ENCODE results near the gene SYNE4. TPM values are rescaled to one million over a fixed set of nuclear protein-coding genes. Genes with fewer than 3 reads are reported as not detected.
A peak's percentile ranks its signal among the peaks of the same experiment; 100 is the strongest.

The SYNE4 gene
- total RNA-seq, 2 donors from 2014 or later = 0.92 to 2.4 TPM

- Histone ChIP-seq H3K27me3 (replicated peaks; ENCODE audit: insufficient read depth) (no peaks in the 10 kb centered on the region), H3K36me3 (peaks cover 30% of the 10 kb centered on the region), H3K4me3 (no peak overlapping the region), H3K27ac (no peak overlapping the region), H3K9me3 (no peaks in the 10 kb centered on the region), H3K4me1 (ENCODE audit: control insufficient read depth in 1 of 2, low read depth in 2 of 2) (no peaks in the 10 kb centered on the region)
- ATAC-seq (ENCODE audit: insufficient number of reproducible peaks, low FRiP score, low read depth) = no peak
- no peak for TF ChIP-seq CTCF (IDR thresholded peaks at IDR 0.05)
- no peak for DNase-seq (ENCODE audit: low spot score)
Observed at GRCh38 chr19:36025541-36025940, 16.9 kb upstream of the SYNE4 start.

GRCh38 chr19:36023432-36023831, 14.8 kb upstream of the SYNE4 start:
- TF ChIP-seq CTCF (IDR thresholded peaks at IDR 0.05) = no peak
- Histone ChIP-seq H3K27me3 (replicated peaks; ENCODE audit: insufficient read depth) (no peaks in the 10 kb centered on the region), H3K36me3 (peaks cover 30% of the 10 kb centered on the region), H3K27ac (no peak overlapping the region), H3K4me3 (no peak overlapping the region), H3K9me3 (no peaks in the 10 kb centered on the region), H3K4me1 (ENCODE audit: control insufficient read depth in 1 of 2, low read depth in 2 of 2) (no peaks in the 10 kb centered on the region)
- ATAC-seq (ENCODE audit: insufficient number of reproducible peaks, low FRiP score, low read depth) = no peak
- no peak for DNase-seq (ENCODE audit: low spot score)

- Histone ChIP-seq H3K36me3 (peaks cover 15% of the 10 kb centered on the region), H3K27me3 (replicated peaks; ENCODE audit: insufficient read depth) (no peaks in the 10 kb centered on the region), H3K27ac (no peak overlapping the region), H3K4me1 (ENCODE audit: control insufficient read depth in 1 of 2, low read depth in 2 of 2) (peaks cover 4 to 6% of the 10 kb centered on the region in 2 donors), H3K4me3 (no peak overlapping the region), H3K9me3 (no peaks in the 10 kb centered on the region)
- no peak for ATAC-seq (ENCODE audit: insufficient number of reproducible peaks, low FRiP score, low read depth)
- TF ChIP-seq CTCF (IDR thresholded peaks at IDR 0.05) = no peak
- DNase-seq (ENCODE audit: low spot score) = no peak
Observed at GRCh38 chr19:36019061-36019670, 10.6 kb upstream of the SYNE4 start.

- no peak for TF ChIP-seq CTCF (IDR thresholded peaks at IDR 0.05)
- peak within 1 kb of the TSS; percentile 80 to 81 for H3K27ac ChIP-seq
- peak within 1 kb of the TSS; percentile 79 for H3K4me3 ChIP-seq
- DNase-seq (ENCODE audit: low spot score) = peak; percentile 100
- H3K36me3 ChIP-seq = peaks cover 10% of the 10 kb centered on the region
- no peaks in the 10 kb centered on the region for H3K9me3 ChIP-seq
- H3K4me1 ChIP-seq (ENCODE audit: control insufficient read depth in 1 of 2, low read depth in 2 of 2) = peaks cover 4 to 18% of the 10 kb centered on the region in 2 donors
- H3K27me3 ChIP-seq (replicated peaks; ENCODE audit: insufficient read depth) = no peaks in the 10 kb centered on the region
- ATAC-seq (ENCODE audit: insufficient number of reproducible peaks, low FRiP score, low read depth) = peak; percentile 94
Observed at GRCh38 chr19:36014012-36014924, 5.7 kb upstream of the SYNE4 start, which contains the start of gene ALKBH6. TSS of gene ALKBH6 (minus strand) at chr19:36014213. CDS start at chr19:36013397, 816 bp downstream.

GRCh38 chr19:36013280-36014011, 4.8 kb upstream of the SYNE4 start:
- Histone ChIP-seq H3K36me3 (peaks cover 10% of the 10 kb centered on the region), H3K4me3 (peak overlapping the region; percentile 79), H3K27ac (peak overlapping the region; percentile 80 to 81), H3K27me3 (replicated peaks; ENCODE audit: insufficient read depth) (no peaks in the 10 kb centered on the region), H3K4me1 (ENCODE audit: control insufficient read depth in 1 of 2, low read depth in 2 of 2) (peaks cover 8 to 26% of the 10 kb centered on the region in 2 donors), H3K9me3 (no peaks in the 10 kb centered on the region)
- DNase-seq (ENCODE audit: low spot score) (no peak), ATAC-seq (ENCODE audit: insufficient number of reproducible peaks, low FRiP score, low read depth) (no peak)
- TF ChIP-seq CTCF (IDR thresholded peaks at IDR 0.05) = no peak

Data from thoracic aorta (tissue), 2 donors.